HFFc6 (cell line): ENCODE results near the gene SRMS. TPM values are rescaled to one million over a fixed set of nuclear protein-coding genes. Genes with fewer than 3 reads are reported as not detected.

Experiments used
- DNase-seq: peaks from one replicate; pipeline ENCODE4 v3.0.0-alpha.2; 2018
- H3K27ac Mint-ChIP-seq: 2 replicates; pipeline ENCODE4 v1.8.0; 2020; ENCODE audit warnings: mild to moderate bottlenecking, mixed read lengths
- H3K27me3 Mint-ChIP-seq: 2 replicates; pipeline ENCODE4 v1.8.0; 2021; ENCODE audit warnings: mild to moderate bottlenecking, moderate library complexity, mixed read lengths; ENCODE audit not compliant: insufficient read depth
- H3K36me3 Mint-ChIP-seq: 2 replicates; pipeline ENCODE4 v1.8.0; 2021; ENCODE audit warnings: low read depth, mixed read lengths
- H3K4me1 Mint-ChIP-seq: 2 replicates; pipeline ENCODE4 v1.8.0; 2020; ENCODE audit warnings: low read depth, mixed read lengths
- H3K4me3 Mint-ChIP-seq: 2 replicates; pipeline ENCODE4 v1.8.0; 2020; ENCODE audit warnings: mild to moderate bottlenecking, moderate library complexity, mixed read lengths
- H3K9me3 Mint-ChIP-seq: 2 replicates; pipeline ENCODE4 v1.8.0; 2020; ENCODE audit warnings: mild to moderate bottlenecking, mixed read lengths
- total RNA-seq, 6 experiments: library from RNA; stranded (reverse); fragmentation: NEBNext Ultra II Directional; extraction: Animal tissue kit (Norgen Biotek cat#: 25700); gene quantifications; 2 replicates in 1 of 6; 3 replicates in 5 of 6; pipeline ENCODE4 v1.2.3, GENCODE V29; 2021
- TF ChIP-seq, protein P1 (sequence below): fragments of 200-600 bp; sonication (generic); IDR thresholded peaks from 2 replicates; pipeline ENCODE4 v1.5.0; 2021; ENCODE audit warnings: antibody characterized with exemption, mild to moderate bottlenecking

The SRMS gene
- total RNA-seq, 6 experiments from 2014 or later = not detected

GRCh38 chr20:63567386-63568169 is 20.0 kb upstream of the SRMS start:
- no peaks in the 10 kb centered on the region for H3K4me1 Mint-ChIP-seq
- no peaks in the 10 kb centered on the region for H3K9me3 Mint-ChIP-seq
- TF ChIP-seq, protein P1, sequence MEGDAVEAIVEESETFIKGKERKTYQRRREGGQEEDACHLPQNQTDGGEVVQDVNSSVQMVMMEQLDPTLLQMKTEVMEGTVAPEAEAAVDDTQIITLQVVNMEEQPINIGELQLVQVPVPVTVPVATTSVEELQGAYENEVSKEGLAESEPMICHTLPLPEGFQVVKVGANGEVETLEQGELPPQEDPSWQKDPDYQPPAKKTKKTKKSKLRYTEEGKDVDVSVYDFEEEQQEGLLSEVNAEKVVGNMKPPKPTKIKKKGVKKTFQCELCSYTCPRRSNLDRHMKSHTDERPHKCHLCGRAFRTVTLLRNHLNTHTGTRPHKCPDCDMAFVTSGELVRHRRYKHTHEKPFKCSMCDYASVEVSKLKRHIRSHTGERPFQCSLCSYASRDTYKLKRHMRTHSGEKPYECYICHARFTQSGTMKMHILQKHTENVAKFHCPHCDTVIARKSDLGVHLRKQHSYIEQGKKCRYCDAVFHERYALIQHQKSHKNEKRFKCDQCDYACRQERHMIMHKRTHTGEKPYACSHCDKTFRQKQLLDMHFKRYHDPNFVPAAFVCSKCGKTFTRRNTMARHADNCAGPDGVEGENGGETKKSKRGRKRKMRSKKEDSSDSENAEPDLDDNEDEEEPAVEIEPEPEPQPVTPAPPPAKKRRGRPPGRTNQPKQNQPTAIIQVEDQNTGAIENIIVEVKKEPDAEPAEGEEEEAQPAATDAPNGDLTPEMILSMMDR = no peak
- DNase-seq = no peak
- no peaks in the 10 kb centered on the region for H3K27me3 Mint-ChIP-seq
- no peak overlapping the region for H3K27ac Mint-ChIP-seq
- H3K36me3 Mint-ChIP-seq = no peaks in the 10 kb centered on the region
- no peak overlapping the region for H3K4me3 Mint-ChIP-seq

- no peak overlapping the region for H3K4me3 Mint-ChIP-seq
Measured at GRCh38 chr20:63567136-63567385, 19.5 kb upstream of the SRMS start.

GRCh38 chr20:63566395-63567135 is 19.0 kb upstream of the SRMS start:
- no peak overlapping the region for H3K4me3 Mint-ChIP-seq
- H3K27me3 Mint-ChIP-seq = no peaks in the 10 kb centered on the region
- no peaks in the 10 kb centered on the region for H3K9me3 Mint-ChIP-seq
- TF ChIP-seq, protein P1 = no peak
- DNase-seq = no peak
- no peak overlapping the region for H3K27ac Mint-ChIP-seq
- no peaks in the 10 kb centered on the region for H3K4me1 Mint-ChIP-seq
- no peaks in the 10 kb centered on the region for H3K36me3 Mint-ChIP-seq

More at GRCh38 chr20:63567136-63567385, 19.5 kb upstream of the SRMS start:
- no peaks in the 10 kb centered on the region for H3K9me3 Mint-ChIP-seq
- no peaks in the 10 kb centered on the region for H3K27me3 Mint-ChIP-seq
- no peak overlapping the region for H3K27ac Mint-ChIP-seq
- H3K36me3 Mint-ChIP-seq = no peaks in the 10 kb centered on the region
- TF ChIP-seq, protein P1 = no peak
- no peak for DNase-seq
- H3K4me1 Mint-ChIP-seq = no peaks in the 10 kb centered on the region

DNA sequence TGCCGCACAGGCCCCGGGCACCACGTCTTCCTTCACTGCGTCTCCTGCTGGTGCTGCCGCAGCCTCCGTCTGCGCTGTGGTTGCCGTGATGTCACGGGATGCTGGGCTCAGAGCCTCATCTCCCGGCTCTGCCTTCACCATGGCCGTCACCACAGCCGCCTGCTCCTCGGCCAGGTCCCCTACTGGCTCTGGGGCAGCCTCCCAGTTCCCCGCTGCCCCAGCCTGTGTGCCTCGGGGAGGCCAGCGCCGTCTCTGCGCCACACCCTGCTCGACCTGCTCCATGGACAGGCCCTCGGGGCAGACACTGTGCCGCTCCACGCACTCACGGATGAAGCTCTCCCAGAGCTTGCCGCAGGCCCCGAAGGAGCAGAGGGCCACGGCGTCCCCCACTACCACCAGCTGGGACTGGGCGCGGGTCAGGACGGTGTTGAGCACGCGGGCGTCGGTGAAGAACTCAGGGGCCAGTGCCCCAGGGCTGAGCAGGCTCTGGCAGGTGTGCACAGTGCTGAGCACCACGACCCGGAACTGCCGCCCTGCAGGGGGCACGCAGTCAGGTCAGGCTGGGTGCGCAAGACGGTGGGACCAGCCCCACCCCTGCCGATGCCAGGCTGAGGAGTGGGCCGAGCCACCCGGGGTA is 18.3 kb upstream of the SRMS start:
- H3K9me3 Mint-ChIP-seq = no peaks in the 10 kb centered on the region
- H3K4me3 Mint-ChIP-seq = no peak overlapping the region
- H3K4me1 Mint-ChIP-seq = no peaks in the 10 kb centered on the region
- TF ChIP-seq, protein P1 = no peak
- H3K27me3 Mint-ChIP-seq = no peaks in the 10 kb centered on the region
- no peak for DNase-seq
- H3K36me3 Mint-ChIP-seq = no peaks in the 10 kb centered on the region
- H3K27ac Mint-ChIP-seq = no peak overlapping the region

GRCh38 chr20:63565021-63565698 is 17.6 kb upstream of the SRMS start:
- TF ChIP-seq, protein P1 = no peak
- Mint-ChIP-seq H3K27ac (no peak overlapping the region), H3K27me3 (no peaks in the 10 kb centered on the region), H3K4me3 (no peak overlapping the region), H3K36me3 (peaks cover 4% of the 10 kb centered on the region; the same call in 1 of the 2 replicates), H3K4me1 (no peaks in the 10 kb centered on the region), H3K9me3 (no peaks in the 10 kb centered on the region; the same call in 1 of the 2 replicates)
- DNase-seq = no peak
